ENCODE measurements around the gene SAMD11.

SAMD11 gene

GRCh38 chr1:929712-930632 is 6.2 kb downstream of the SAMD11 start:
- DNase-seq (ENCODE audit: low read depth, low spot score) = no peak
- H3K27ac ChIP-seq = no peak overlapping the region

- DNase-seq (ENCODE audit: low read depth, low spot score) = no peak
- no peak overlapping the region for H3K27ac ChIP-seq
These were observed 7.0 kb downstream of the SAMD11 start for GRCh38 chr1:930633-931138.

DNA sequence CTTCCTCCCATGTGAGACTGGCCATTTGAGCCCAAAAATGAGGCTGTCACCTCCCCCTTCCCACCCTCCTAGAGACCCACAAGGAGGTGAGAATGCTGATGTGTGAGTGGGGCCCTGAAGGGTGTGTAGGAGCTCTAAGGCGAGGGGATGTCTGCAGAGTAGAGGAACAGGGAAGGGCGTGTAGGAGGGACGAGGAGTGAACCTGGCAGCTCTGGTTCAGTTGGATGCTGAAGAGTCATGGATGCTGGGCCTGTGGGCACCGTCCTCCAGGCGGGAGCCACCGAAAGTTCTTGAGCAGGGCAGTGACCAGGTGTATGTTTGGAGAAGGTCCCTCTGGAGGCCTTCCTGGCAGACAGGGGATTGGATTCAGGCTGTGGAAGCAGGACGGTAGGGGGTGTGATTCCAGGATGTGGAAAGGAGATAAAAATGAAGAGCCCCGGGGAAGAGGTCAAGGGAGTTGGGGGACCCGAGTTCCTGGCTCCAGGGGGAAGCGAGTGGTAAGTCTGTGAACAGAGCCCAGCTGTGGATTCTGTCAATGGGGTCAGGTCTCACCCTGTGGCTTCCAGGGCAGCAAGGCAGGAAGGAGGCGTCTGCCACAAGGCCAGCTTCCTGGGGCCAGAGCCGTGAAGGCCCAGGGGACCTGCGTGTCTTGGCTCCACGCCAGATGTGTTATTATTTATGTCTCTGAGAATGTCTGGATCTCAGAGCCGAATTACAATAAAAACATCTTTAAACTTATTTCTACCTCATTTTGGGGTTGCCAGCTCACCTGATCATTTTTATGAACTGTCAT is 7.9 kb downstream of the SAMD11 start:
- DNase-seq (ENCODE audit: low read depth, low spot score) = no peak

DNA sequence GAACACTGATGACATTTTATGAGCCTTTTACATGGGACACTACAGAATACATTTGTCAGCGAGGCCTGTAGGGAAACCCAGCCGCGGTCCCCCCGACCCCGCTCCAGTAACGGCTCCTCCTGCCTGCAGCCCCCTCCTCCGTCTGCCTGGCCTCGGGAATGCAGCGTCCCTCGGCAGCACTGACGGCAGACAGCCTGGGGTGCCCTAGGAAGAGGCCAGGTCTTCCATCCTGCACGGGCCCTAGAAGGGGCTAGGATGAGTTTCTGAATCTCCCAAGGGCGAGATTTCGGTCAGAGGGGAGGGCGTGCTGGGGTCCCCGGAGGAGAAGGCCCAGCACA is 8.4 kb downstream of the SAMD11 start:
- H3K27ac ChIP-seq = no peak overlapping the region
- no peak for DNase-seq (ENCODE audit: low read depth, low spot score)

More for the DNA sequence above, 7.9 kb downstream of the SAMD11 start:
- no peak overlapping the region for H3K27ac ChIP-seq

DNA sequence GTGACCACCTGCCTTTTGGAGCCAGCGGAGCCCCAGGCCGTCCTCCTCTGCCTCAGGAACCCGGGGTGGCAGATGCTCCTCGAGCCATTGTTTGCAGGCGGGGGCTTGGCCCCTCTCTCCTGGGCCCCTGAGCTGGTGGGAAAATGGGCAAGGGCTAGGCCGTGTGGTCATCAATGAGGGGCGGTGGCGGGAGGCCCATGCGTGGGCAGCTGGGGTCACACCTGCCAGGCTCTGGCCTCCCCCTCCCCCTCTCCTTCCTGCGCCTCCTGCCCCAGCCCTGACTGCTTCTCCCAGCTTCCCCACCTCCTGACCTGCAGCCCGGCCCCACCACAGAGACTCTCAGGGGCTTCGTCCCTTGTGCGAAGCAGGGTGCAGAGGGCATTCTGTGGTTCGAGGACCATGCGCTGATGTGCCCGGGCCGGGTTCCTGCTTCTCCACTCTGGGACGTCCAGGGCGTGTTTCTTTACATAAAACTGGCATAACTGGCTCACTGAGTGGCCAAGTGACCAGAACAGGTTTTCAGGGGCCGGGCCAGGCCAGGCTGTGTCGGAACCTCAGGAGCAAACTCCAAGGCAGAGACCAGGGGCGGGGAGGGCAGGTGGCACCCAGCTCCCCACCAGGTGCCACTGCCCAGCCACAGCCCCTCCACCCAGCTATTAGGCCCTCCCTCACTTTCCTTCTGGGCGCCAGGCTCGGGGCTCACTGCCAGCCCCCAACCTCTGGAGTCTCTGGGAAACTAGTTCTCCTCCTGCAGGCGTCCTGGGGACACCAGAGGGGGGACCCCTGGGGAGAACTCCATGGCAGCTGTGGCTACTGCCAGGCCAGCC is 9.3 kb downstream of the SAMD11 start:
- DNase-seq (ENCODE audit: low read depth, low spot score) = no peak
- no peak overlapping the region for H3K27ac ChIP-seq

DNA sequence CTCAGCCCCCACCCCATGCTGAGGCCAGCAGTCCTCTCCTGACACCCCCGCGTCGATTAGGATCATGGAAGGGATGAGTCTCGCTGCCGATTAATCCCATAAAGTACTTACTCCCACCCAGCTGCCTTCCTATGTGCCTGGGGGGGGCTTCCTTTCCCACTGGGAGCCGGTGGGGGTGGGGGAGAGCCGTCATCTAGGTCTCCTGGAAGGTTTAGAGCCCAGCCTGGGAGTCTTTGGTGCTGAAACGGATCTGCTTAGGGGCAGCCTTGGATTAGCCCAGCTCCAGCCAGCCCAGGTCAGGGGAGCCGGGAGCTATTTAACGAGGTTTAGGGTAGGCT is 9.8 kb downstream of the SAMD11 start:
- no peak for DNase-seq (ENCODE audit: low read depth, low spot score)
- H3K27ac ChIP-seq = no peak overlapping the region

GRCh38 chr1:934991-935750 is 11.4 kb downstream of the SAMD11 start:
- DNase-seq (ENCODE audit: low read depth, low spot score) = no peak
- no peak overlapping the region for H3K27ac ChIP-seq

DNA sequence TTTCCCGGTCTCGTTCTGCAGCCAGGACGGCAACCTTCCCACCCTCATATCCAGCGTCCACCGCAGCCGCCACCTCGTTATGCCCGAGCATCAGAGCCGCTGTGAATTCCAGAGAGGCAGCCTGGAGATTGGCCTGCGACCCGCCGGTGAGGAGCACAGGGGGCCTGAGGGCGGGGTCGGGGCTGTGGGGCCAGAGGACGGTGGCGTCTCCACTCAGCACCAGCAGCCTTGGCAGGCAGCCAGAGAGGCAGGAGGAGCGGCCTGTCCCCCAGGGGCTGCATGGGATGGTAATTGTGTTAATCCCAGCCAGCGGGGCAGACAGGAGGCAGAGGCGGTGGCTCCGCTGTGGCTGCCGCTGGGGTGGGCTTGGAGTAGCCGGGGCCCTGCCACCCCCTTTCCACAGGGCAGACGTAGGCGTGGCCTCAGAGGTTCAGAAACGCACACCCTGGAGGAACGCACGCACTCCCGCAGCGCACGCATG is 12.1 kb downstream of the SAMD11 start:
- DNase-seq (ENCODE audit: low read depth, low spot score) = no peak
- no peak overlapping the region for H3K27ac ChIP-seq

DNA sequence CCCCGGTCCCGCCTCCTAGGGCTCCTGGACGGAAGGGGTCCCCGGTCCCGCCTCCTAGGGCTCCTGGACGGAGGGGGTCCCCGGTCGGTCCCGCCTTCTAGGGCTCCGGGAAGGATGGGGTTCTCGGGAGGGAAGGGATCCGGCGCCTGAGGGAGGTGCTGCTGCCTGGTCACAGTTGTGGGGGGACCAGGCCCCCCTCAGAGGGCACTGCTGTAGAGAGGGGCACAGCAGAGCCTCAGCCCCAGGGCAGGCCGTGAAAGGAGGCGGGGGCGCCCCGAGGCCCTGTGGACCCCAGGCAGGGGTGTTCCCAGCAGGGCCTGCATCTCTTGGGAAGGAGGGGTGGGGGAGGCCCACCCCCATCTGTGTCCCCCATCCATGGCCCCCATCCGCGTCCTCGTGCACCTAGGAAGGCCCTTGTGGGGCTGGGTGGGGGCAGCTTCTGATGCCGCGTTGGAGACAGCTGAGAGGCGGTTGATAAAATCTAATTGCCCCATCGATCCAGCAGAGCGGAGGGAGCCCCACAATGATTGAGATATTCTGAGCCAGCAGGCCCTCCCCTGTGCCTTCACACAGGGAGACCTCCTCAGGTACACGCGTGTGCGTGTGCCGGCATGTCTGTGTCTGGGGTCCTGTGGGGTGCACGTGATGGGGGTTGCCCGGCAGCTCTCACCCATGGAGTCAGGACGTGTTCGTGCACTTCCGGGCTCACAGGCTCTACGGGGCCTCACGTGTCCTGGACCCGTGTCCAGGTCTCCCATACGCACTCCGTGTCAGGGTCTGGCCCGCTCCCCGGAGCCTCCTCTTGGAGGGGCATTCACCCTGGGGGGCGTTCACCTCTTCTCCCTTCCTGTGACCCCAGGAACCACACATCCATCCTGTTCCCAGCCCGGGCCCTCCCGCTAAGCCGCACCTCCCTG is 12.9 kb downstream of the SAMD11 start:
- no peak for DNase-seq (ENCODE audit: low read depth, low spot score)
- no peak overlapping the region for H3K27ac ChIP-seq

- H3K27ac ChIP-seq = no peak overlapping the region
- DNase-seq (ENCODE audit: low read depth, low spot score) = no peak
These were observed 13.8 kb downstream of the SAMD11 start for GRCh38 chr1:937521-937920.

- DNase-seq (ENCODE audit: low read depth, low spot score) = no peak
These were observed 14.5 kb downstream of the SAMD11 start for GRCh38 chr1:938088-938683.

DNA sequence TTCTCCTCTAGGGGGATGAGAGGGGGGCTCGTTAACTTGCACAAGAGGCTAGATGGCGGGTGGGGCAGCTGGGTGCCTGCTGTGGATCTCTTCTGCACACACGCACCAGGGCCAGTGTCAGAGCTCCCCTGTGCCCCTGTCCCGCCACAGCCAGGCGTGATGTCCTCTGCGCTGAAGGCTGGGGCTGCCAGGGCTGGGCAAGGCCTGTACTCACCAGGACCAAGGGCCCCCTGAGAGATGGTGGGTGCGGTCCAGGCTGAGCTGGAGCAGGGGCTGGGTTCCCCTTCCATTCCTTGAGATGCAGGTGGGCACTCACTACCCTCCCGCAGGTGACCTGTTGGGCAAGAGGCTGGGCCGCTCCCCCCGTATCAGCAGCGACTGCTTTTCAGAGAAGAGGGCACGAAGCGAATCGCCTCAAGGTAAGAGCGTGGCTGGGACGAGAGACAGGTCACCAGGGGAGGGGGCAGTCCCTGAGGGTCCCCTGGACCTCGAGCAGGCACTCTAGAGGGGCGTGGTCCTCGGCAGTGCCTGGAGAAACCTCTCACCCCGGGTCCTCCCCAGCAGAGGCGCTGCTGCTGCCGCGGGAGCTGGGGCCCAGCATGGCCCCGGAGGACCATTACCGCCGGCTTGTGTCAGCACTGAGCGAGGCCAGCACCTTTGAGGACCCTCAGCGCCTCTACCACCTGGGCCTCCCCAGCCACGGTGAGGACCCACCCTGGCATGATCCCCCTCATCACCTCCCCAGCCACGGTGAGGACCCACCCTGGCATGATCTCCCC is 15.2 kb downstream of the SAMD11 start:
- DNase-seq (ENCODE audit: low read depth, low spot score) = no peak
- no peak overlapping the region for H3K27ac ChIP-seq

More at GRCh38 chr1:938088-938683, 14.5 kb downstream of the SAMD11 start:
- H3K27ac ChIP-seq = no peak overlapping the region

- DNase-seq (ENCODE audit: low read depth, low spot score) = no peak
- H3K27ac ChIP-seq = no peak overlapping the region
These were observed 15.9 kb downstream of the SAMD11 start for GRCh38 chr1:939511-940106.

DNA sequence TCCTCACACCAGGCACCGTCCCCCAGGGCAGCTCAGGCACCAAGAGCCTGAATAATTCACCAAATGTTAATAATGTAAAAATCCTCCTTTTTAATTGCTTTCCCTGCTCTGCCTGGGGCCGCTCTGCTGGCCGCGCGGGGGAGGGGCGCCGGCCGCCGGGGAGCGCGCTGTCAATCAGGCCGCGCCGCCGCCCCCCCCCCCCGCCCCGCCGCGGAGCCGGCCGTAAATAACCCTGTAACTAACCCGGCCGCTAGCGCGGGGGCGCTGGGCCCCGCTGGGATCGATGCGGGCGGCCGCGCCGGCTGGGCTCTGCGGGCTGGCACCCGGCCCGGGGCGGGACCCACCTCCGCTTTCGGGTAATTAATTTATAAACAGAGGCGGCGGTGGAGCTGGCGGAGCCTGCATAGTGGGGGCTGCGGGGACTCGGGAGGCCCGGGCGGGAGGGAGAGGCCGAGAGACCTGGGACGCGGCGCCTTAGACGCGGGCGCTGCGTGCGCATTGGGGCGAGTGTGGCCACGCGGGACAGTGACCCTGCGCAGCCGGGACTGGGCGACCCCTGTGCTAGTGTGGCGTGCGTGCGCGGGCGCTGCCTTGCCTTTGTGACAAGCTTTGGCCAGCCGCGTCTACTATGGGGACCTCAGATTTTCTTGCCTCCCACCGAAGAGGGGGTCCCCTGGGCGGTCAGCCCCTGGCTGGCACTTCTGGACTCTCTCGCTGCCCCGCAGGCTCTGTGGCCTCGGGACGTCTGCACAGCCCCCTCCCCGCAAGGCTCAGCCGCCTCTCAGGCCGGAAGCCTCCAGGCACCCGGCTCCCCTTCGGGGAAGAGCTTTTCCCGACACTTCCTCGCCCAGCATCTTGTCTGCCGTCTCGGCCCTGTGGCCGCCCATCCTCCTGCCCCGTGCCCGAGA is 16.6 kb downstream of the SAMD11 start:
- no peak overlapping the region for H3K27ac ChIP-seq

DNA sequence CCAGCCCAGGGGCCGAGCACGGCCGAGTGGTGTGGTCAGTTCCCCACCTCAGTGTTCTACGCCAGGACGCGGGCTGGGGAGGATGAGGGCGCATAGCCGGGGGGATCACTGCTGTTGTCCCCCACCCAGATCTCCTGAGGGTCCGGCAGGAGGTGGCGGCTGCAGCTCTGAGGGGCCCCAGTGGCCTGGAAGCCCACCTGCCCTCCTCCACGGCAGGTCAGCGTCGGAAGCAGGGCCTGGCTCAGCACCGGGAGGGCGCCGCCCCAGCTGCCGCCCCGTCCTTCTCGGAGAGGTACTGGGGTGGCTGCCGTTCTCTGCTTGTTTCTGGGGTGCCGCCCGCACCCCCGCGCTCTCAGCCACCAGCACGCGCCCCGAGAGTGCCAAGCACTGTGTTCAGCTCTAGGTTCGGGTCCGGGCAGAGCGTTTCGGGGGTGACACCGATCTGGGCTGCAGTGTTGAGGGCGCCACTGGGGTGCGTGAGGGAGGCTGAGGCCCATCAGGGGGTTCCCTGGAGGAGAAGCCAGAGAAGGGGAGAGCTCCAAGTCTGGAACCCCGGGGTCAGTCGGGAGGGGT is 17.4 kb downstream of the SAMD11 start:
- no peak for DNase-seq (ENCODE audit: low read depth, low spot score)
- no peak overlapping the region for H3K27ac ChIP-seq

More for the DNA sequence above, 16.6 kb downstream of the SAMD11 start:
- no peak for DNase-seq (ENCODE audit: low read depth, low spot score)
